Brain microvascular endothelial cell (primary cell): ENCODE data around the gene RIC8B.

Experiments
- DNase-seq: peaks from one replicate; pipeline ENCODE4 v3.0.0-alpha.2; 2020
- H3K27ac ChIP-seq: fragments of 250-450 bp; sonication (Bioruptor Pico); 2 replicates; pipeline ENCODE4 v1.5.1; 2020; ENCODE audit warnings: mild to moderate bottlenecking, moderate library complexity
- H3K27me3 ChIP-seq: fragments of 250-450 bp; sonication (Bioruptor Pico); replicated peaks from 2 replicates; pipeline ENCODE4 v1.5.1; 2020; ENCODE audit warnings: mild to moderate bottlenecking
- H3K36me3 ChIP-seq: fragments of 250-450 bp; sonication (Bioruptor Pico); replicated peaks from 2 replicates; pipeline ENCODE4 v1.5.1; 2020; ENCODE audit warnings: mild to moderate bottlenecking
- H3K4me3 ChIP-seq: 2 replicates; pipeline ENCODE4 v1.5.1; 2011; ENCODE audit warnings: low read depth, mild to moderate bottlenecking, control low read depth, low read length, moderate library complexity
- in situ Hi-C: cut with HindIII; loops from 2 replicates; pipeline ENCODE4 v1.10.0; 2017; ENCODE audit warnings: low sequenced_read_pairs, low pct_ligation_motif_present
- TF ChIP-seq, protein P1 (sequence below): IDR thresholded peaks from 2 replicates; pipeline ENCODE4 v1.5.1; 2011; ENCODE audit warnings: low read depth, mild to moderate bottlenecking, moderate library complexity, low read length, control low read depth, inconsistent platforms; ENCODE audit errors: missing control alignments

The RIC8B gene

DNA sequence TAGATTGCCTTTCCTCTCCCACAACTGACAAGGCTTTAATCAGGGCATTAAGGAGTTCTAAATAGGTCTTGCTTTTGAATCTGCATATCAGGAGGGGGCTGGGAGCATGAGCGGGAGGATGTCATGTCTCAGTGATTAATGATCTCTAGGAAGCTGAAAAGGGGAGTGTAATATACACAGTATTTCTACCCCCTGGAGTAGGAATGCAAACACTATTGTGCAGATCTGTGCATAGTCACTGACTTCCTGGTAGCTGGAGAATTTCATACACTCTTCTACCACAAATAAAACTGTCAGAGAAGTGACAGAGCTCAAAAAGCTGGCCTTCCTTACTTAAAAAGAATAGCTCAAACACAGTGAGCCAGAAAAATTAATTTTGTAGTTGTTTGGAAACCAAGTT is 65.8 kb downstream of the RIC8B start:
- DNase-seq: peak; percentile 36
- in situ Hi-C loops: no loop called here
- TF ChIP-seq, protein P1, sequence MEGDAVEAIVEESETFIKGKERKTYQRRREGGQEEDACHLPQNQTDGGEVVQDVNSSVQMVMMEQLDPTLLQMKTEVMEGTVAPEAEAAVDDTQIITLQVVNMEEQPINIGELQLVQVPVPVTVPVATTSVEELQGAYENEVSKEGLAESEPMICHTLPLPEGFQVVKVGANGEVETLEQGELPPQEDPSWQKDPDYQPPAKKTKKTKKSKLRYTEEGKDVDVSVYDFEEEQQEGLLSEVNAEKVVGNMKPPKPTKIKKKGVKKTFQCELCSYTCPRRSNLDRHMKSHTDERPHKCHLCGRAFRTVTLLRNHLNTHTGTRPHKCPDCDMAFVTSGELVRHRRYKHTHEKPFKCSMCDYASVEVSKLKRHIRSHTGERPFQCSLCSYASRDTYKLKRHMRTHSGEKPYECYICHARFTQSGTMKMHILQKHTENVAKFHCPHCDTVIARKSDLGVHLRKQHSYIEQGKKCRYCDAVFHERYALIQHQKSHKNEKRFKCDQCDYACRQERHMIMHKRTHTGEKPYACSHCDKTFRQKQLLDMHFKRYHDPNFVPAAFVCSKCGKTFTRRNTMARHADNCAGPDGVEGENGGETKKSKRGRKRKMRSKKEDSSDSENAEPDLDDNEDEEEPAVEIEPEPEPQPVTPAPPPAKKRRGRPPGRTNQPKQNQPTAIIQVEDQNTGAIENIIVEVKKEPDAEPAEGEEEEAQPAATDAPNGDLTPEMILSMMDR: no peak

DNA sequence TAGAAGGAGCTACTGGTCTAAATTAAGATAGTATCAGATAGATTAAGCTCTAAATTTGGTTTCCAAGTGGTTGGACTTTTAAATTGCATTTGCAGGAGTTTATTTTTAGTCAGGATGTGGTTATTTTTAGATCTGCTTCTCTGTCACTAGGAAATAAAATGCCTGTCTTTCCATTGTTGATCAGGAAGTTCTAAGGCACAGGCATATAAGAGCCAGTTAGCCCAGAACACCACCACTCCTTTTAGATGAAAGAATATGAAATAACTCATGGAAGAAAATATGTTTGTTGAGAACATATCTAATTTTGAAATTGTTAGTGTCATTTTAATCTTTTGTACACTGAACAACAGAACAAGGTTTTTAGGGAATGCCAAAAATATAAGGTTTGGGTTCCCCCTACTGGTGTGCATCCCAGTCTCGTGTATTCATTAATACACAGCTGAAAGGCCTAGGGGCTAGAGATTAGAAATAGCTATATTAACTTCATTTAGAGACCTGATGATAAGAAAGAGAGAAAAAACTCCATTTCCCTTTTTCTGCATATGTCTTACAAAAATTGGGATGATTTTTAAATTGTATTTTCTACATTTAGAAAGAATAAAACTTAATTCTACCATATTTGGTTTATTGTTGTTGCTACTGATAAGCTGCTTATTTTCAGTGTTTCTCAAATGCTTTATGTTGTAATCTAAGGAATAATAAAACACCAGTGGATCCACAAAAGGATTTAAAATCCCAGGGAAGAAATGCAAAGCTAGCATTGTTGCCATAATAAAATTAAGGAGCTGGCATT is 67.2 kb downstream of the RIC8B start:
- Histone ChIP-seq H3K27ac (no peak overlapping the region), H3K4me3 (no peak overlapping the region), H3K36me3 (no peaks in the 10 kb centered on the region), H3K27me3 (no peaks in the 10 kb centered on the region)
- in situ Hi-C loops: no loop called here
- TF ChIP-seq, protein P1: peak; percentile 65
- peak; percentile 32 for DNase-seq

More for the DNA sequence above, 65.8 kb downstream of the RIC8B start:
- no peaks in the 10 kb centered on the region for H3K36me3 ChIP-seq
- H3K27me3 ChIP-seq: no peaks in the 10 kb centered on the region
- H3K4me3 ChIP-seq: no peak overlapping the region
- H3K27ac ChIP-seq: peak overlapping the region; percentile 31

DNA sequence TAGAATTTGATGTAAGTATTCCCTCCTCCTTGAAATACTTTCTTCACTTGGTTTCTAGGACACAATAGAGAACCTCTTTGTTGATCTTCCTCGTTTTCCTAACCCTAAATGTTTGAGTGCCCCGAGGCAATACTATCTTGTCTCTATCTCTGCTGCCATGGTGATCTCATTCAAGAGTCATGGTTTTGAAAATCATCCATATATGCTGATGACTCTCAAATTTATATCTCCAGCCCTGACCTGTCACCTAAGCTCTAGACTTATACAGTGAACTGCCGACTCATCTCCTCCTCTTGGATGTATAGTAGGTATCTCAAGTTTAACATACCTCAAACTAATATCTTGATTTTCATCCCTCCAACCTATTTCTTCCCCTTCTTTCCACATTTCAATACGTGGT is 71.4 kb downstream of the RIC8B start:
- TF ChIP-seq, protein P1: no peak
- no peak overlapping the region for H3K27ac ChIP-seq
- in situ Hi-C loops: no loop called here
- no peak for DNase-seq
- H3K4me3 ChIP-seq: no peak overlapping the region
- no peaks in the 10 kb centered on the region for H3K36me3 ChIP-seq
- H3K27me3 ChIP-seq: no peaks in the 10 kb centered on the region

DNA sequence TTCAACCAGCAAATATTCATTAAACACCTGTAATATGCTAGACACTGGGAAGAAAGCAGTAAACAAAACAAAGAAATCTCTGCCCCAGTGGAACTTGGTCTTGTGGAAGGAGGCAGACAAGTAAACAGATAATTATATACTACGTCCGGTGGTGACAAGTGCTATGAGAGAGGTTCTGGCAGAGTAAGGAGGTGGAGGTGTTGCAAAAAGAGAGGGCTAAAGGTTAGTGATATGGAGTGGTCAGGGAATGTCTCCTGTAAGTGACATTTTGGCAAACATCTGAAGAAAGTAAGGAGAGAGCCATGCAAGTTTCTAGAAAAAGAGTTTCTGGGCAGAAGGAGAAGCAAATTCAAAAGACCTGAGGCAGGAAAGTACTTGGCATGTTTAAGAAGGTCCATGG is 73.4 kb downstream of the RIC8B start:
- no peak overlapping the region for H3K4me3 ChIP-seq
- TF ChIP-seq, protein P1: no peak
- H3K27ac ChIP-seq: no peak overlapping the region
- in situ Hi-C loops: no loop called here
- H3K36me3 ChIP-seq: no peaks in the 10 kb centered on the region
- DNase-seq: no peak
- H3K27me3 ChIP-seq: no peaks in the 10 kb centered on the region

DNA sequence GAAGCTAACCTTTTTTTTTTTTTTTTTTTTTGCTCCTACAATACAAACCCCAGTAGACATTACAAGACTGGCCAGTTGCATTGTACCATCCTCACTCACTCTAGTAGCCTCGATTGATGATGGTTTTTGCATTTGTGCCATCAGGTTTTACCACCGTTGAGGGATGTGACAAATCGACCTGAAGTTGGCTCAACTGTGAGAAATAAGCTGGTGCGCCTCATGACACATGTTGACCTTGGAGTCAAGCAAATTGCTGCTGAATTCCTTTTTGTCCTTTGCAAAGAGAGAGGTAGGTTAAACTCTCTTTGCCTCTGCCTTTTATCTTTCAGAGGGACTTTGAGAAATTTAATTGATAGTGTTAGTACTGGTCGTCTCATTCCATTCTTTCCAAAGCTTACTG is 76.8 kb downstream of the RIC8B start:
- DNase-seq: no peak
- in situ Hi-C loops: no loop called here

More for the DNA sequence above, 76.8 kb downstream of the RIC8B start:
- H3K27me3 ChIP-seq: no peaks in the 10 kb centered on the region
- TF ChIP-seq, protein P1: no peak
- H3K27ac ChIP-seq: no peak overlapping the region
- no peaks in the 10 kb centered on the region for H3K36me3 ChIP-seq
- no peak overlapping the region for H3K4me3 ChIP-seq
